ACHN (cell line): ENCODE results near the gene ZNF521.

ENCODE experiments used
- DNase-seq: peaks from one replicate; pipeline ENCODE4 v3.0.0-alpha.2; 2015
- in situ Hi-C: cut with HindIII; loops from 2 replicates; pipeline ENCODE4 v1.10.0; 2017; ENCODE audit warnings: low sequenced_read_pairs, low pct_ligation_motif_present, low pct_unique_long_range_greater_than_20kb

The ZNF521 gene

GRCh38 chr18:25239151-25239550 lies 112.8 kb downstream of the ZNF521 start:
- in situ Hi-C loops: no loop called here
- no peak for DNase-seq

- no peak for DNase-seq
- in situ Hi-C loops: no loop called here
These were observed 114.2 kb downstream of the ZNF521 start for GRCh38 chr18:25237571-25238267.

- in situ Hi-C loops: no loop called here
- no peak for DNase-seq
These were observed 115.2 kb downstream of the ZNF521 start for GRCh38 chr18:25236736-25237135.

- DNase-seq: no peak
- in situ Hi-C loops: no loop called here
These were observed 116.4 kb downstream of the ZNF521 start for GRCh38 chr18:25235401-25236042.

GRCh38 chr18:25234740-25235345 lies 117.1 kb downstream of the ZNF521 start:
- in situ Hi-C loops: no loop called here
- no peak for DNase-seq

GRCh38 chr18:25234322-25234639 lies 117.7 kb downstream of the ZNF521 start:
- DNase-seq: no peak
- in situ Hi-C loops: no loop called here

GRCh38 chr18:25233528-25234321 lies 118.2 kb downstream of the ZNF521 start:
- in situ Hi-C loops: no loop called here
- DNase-seq: no peak

- in situ Hi-C loops: no loop called here
- DNase-seq: no peak
These were observed 120.7 kb downstream of the ZNF521 start for GRCh38 chr18:25231327-25231691.

GRCh38 chr18:25230658-25231326 lies 121.2 kb downstream of the ZNF521 start:
- DNase-seq: no peak
- in situ Hi-C loops: no loop called here

- no peak for DNase-seq
- in situ Hi-C loops: no loop called here
These were observed 122.0 kb downstream of the ZNF521 start for GRCh38 chr18:25229920-25230319.

GRCh38 chr18:25229081-25229480 lies 122.9 kb downstream of the ZNF521 start:
- no peak for DNase-seq
- in situ Hi-C loops: no loop called here

- no peak for DNase-seq
- in situ Hi-C loops: no loop called here
These were observed 123.6 kb downstream of the ZNF521 start for GRCh38 chr18:25228410-25228809.

GRCh38 chr18:25225151-25225550 lies 126.8 kb downstream of the ZNF521 start:
- DNase-seq: no peak
- in situ Hi-C loops: no loop called here

- in situ Hi-C loops: no loop called here
- DNase-seq: no peak
These were observed 127.8 kb downstream of the ZNF521 start for GRCh38 chr18:25223899-25224886.

- in situ Hi-C loops: no loop called here
These were observed 128.8 kb downstream of the ZNF521 start for GRCh38 chr18:25223211-25223610.

GRCh38 chr18:25222648-25223047 lies 129.3 kb downstream of the ZNF521 start:
- in situ Hi-C loops: no loop called here
- DNase-seq: no peak

More at GRCh38 chr18:25223211-25223610, 128.8 kb downstream of the ZNF521 start:
- DNase-seq: no peak

- in situ Hi-C loops: no loop called here
- DNase-seq: no peak
These were observed 141.3 kb downstream of the ZNF521 start for GRCh38 chr18:25210622-25211021.

- DNase-seq: no peak
- in situ Hi-C loops: no loop called here
These were observed 159.9 kb downstream of the ZNF521 start for GRCh38 chr18:25192065-25192464.
